ENCODE measurements around the gene DHRS9. TPM values are rescaled to one million over a fixed set of nuclear protein-coding genes. Genes with fewer than 3 reads are reported as not detected.

The DHRS9 gene
- polyA plus RNA-seq, 1 donor (not counting 4 experiments of a cell fraction or from before 2014, with no cell fraction given): 3.3 TPM

- Histone ChIP-seq H3K36me3 (ENCODE audit: control insufficient read depth in 2 of 2, extremely low read depth in 1 of 2, insufficient read depth in 2 of 2, low read length in 2 of 2) (no peaks in the 10 kb centered on the region), H3K9me3 (ENCODE audit: control insufficient read depth, low read depth, low read length) (no peaks in the 10 kb centered on the region), H3K4me2 (ENCODE audit: control insufficient read depth, extremely low read depth, insufficient read depth, low read depth, low read length) (no peak overlapping the region), H3K27me3 (ENCODE audit: control insufficient read depth, extremely low read depth, insufficient read depth, low read length) (peaks cover 3% of the 10 kb centered on the region), H3K9ac (ENCODE audit: control insufficient read depth, extremely low read depth, insufficient read depth, low read length) (no peak overlapping the region), H3K27ac (ENCODE audit: control insufficient read depth, insufficient read depth, low read length) (no peak overlapping the region), H4K20me1 (ENCODE audit: control insufficient read depth, extremely low read depth, insufficient read depth, low read length) (no peaks in the 10 kb centered on the region), H3K79me2 (ENCODE audit: control insufficient read depth, insufficient read depth, low read length) (no peaks in the 10 kb centered on the region), H2AFZ (ENCODE audit: control insufficient read depth, low read length) (no peak overlapping the region), H3K4me1 (ENCODE audit: control insufficient read depth, extremely low read depth, insufficient read depth, low read length) (peaks cover 27% of the 10 kb centered on the region), H3K9me1 (ENCODE audit: control insufficient read depth, extremely low read depth, insufficient read depth, low read length) (no peaks in the 10 kb centered on the region), H3K4me3 (ENCODE audit: control insufficient read depth in 2 of 3, extremely low read depth in 1 of 3, insufficient read depth in 2 of 3, low read depth in 1 of 3, low read length in 3 of 3) (no peak overlapping the region)
- FAIRE-seq (no peak), DNase-seq (ENCODE audit: low read depth, low spot score) (no peak)
- dilution Hi-C loops (cut with MboI; ENCODE audit: extremely low pct_ligation_motif_present, low sequenced_read_pairs): no loop called here
- TF ChIP-seq CTCF (optimal IDR thresholded peaks at IDR 0.05 in 1 of 3, IDR thresholded peaks at IDR 0.05 in 1 of 3, conservative IDR thresholded peaks at IDR 0.05 in 1 of 3; ENCODE audit: extremely low read depth in 1 of 3, insufficient read depth in 2 of 3, low read length in 3 of 3) (no peak), EZH2 (IDR thresholded peaks at IDR 0.05; ENCODE audit: low read length) (no peak)
Measured at GRCh38 chr2:169089182-169089581, 19.8 kb downstream of the DHRS9 start.

GRCh38 chr2:169090133-169090820 lies 20.9 kb downstream of the DHRS9 start:
- no peak overlapping the region for H3K9ac ChIP-seq (ENCODE audit: control insufficient read depth, extremely low read depth, insufficient read depth, low read length)
- H3K4me1 ChIP-seq (ENCODE audit: control insufficient read depth, extremely low read depth, insufficient read depth, low read length): peaks cover 33% of the 10 kb centered on the region
- H3K27me3 ChIP-seq (ENCODE audit: control insufficient read depth, extremely low read depth, insufficient read depth, low read length): peaks cover 3% of the 10 kb centered on the region
- no peaks in the 10 kb centered on the region for H3K79me2 ChIP-seq (ENCODE audit: control insufficient read depth, insufficient read depth, low read length)
- no peak overlapping the region for H3K4me2 ChIP-seq (ENCODE audit: control insufficient read depth, extremely low read depth, insufficient read depth, low read depth, low read length)
- no peak overlapping the region for H2AFZ ChIP-seq (ENCODE audit: control insufficient read depth, low read length)
- DNase-seq (ENCODE audit: low read depth, low spot score): no peak
- no peaks in the 10 kb centered on the region for H3K36me3 ChIP-seq (ENCODE audit: control insufficient read depth in 2 of 2, extremely low read depth in 1 of 2, insufficient read depth in 2 of 2, low read length in 2 of 2)
- H3K9me1 ChIP-seq (ENCODE audit: control insufficient read depth, extremely low read depth, insufficient read depth, low read length): no peaks in the 10 kb centered on the region
- FAIRE-seq: no peak
- H3K27ac ChIP-seq (ENCODE audit: control insufficient read depth, insufficient read depth, low read length): no peak overlapping the region
- no peaks in the 10 kb centered on the region for H3K9me3 ChIP-seq (ENCODE audit: control insufficient read depth, low read depth, low read length)
- no peak overlapping the region for H3K4me3 ChIP-seq (ENCODE audit: control insufficient read depth in 2 of 3, extremely low read depth in 1 of 3, insufficient read depth in 2 of 3, low read depth in 1 of 3, low read length in 3 of 3)
- dilution Hi-C loops (cut with MboI; ENCODE audit: extremely low pct_ligation_motif_present, low sequenced_read_pairs): no loop called here
- H4K20me1 ChIP-seq (ENCODE audit: control insufficient read depth, extremely low read depth, insufficient read depth, low read length): no peaks in the 10 kb centered on the region
- TF ChIP-seq EZH2 (IDR thresholded peaks at IDR 0.05; ENCODE audit: low read length): no peak
- no peak for TF ChIP-seq CTCF (optimal IDR thresholded peaks at IDR 0.05 in 1 of 3, IDR thresholded peaks at IDR 0.05 in 1 of 3, conservative IDR thresholded peaks at IDR 0.05 in 1 of 3; ENCODE audit: extremely low read depth in 1 of 3, insufficient read depth in 2 of 3, low read length in 3 of 3)
